SIG-M5 (cell line): Measurements from ENCODE around the gene DPEP1.

ENCODE experiments used
- DNase-seq: peaks from one replicate; lab custom pipeline; 2025; lab: John Stamatoyannopoulos, UW

Gene DPEP1

GRCh38 chr16:89687092-89687940, 73.9 kb downstream of the DPEP1 start:
- DNase-seq = no peak
